GM23338 (cell line): ENCODE data around the gene C11orf21.

Experiments
- CREB1 ChIP-seq: fragments of 250-450 bp; sonication (Bioruptor Pico); IDR thresholded peaks from 2 replicates; pipeline ENCODE4 v1.5.0; 2020; ENCODE audit warnings: low read depth, mild to moderate bottlenecking, moderate library complexity
- CTCF ChIP-seq, 2 experiments: fragments of 200-600 bp in 1 of 2; sonication (generic) in 1 of 2; conservative IDR thresholded peaks; 2 replicates each; pipeline versions ENCODE4 v1.5.1 to v1.6.1; 2016 to 2017; ENCODE audit warnings: antibody characterized with exemption in 2 of 2, low read depth in 2 of 2, mild to moderate bottlenecking in 2 of 2, moderate library complexity in 1 of 2
- ETS1 ChIP-seq: IDR thresholded peaks from 2 replicates; pipeline ENCODE4 v1.6.1; 2016; ENCODE audit warnings: antibody characterized with exemption
- EZH2 ChIP-seq: fragments of 200-600 bp; sonication (generic); IDR thresholded peaks from one replicate; pipeline ENCODE4 v1.8.0; 2017; ENCODE audit warnings: antibody characterized with exemption, mild to moderate bottlenecking, low read depth; ENCODE audit not compliant: unreplicated experiment
- EZH2phosphoT487 ChIP-seq: fragments of 200-600 bp; sonication (generic); IDR thresholded peaks from one replicate; pipeline ENCODE4 v1.8.1; 2018; ENCODE audit warnings: antibody characterized with exemption; ENCODE audit not compliant: unreplicated experiment
- JUNB ChIP-seq: IDR thresholded peaks from one replicate; pipeline ENCODE4 v1.6.1; 2016; ENCODE audit warnings: antibody characterized with exemption; ENCODE audit not compliant: unreplicated experiment
- NANOG ChIP-seq: IDR thresholded peaks from 2 replicates; pipeline ENCODE4 v1.6.1; 2016; ENCODE audit warnings: antibody characterized with exemption, borderline replicate concordance
- POLR2AphosphoS5 ChIP-seq: IDR thresholded peaks from 2 replicates; pipeline ENCODE4 v1.6.1; 2016; ENCODE audit warnings: antibody characterized with exemption, low read depth
- REST ChIP-seq: IDR thresholded peaks from one replicate; pipeline ENCODE4 v1.6.1; 2018; ENCODE audit warnings: antibody characterized with exemption; ENCODE audit not compliant: unreplicated experiment
- ZNF331 ChIP-seq: fragments of 250-450 bp; sonication (Bioruptor Pico); IDR thresholded peaks from 2 replicates; pipeline ENCODE4 v1.5.0; 2020; ENCODE audit warnings: low read depth, mild to moderate bottlenecking, moderate library complexity

- TF ChIP-seq CTCF (conservative IDR thresholded peaks at IDR 0.05; ENCODE audit: low read depth in 2 of 2), result peak in 1 of 2 experiments; percentile 47; a peak in 3 of 4 replicates
- no peak for TF ChIP-seq EZH2
- TF ChIP-seq ZNF331 (CRISPR knock-in tag), result no peak
- no peak for TF ChIP-seq EZH2phosphoT487
- TF ChIP-seq JUNB, result no peak
- no peak for TF ChIP-seq POLR2AphosphoS5
- TF ChIP-seq ETS1, result no peak
- no peak for TF ChIP-seq NANOG
- TF ChIP-seq REST, result no peak
- TF ChIP-seq CREB1 (CRISPR knock-in tag), result no peak
Measured at GRCh38 chr11:2312232-2313042, 10.7 kb upstream of the C11orf21 start.
